HepG2 (cell line): ENCODE results near the gene LRP2. TPM values are rescaled to one million over a fixed set of nuclear protein-coding genes. Genes with fewer than 3 reads are reported as not detected.

Source experiments
- ATAC-seq: fragments of 200-7000 bp; cut with Tn5 transposase; 3 replicates; pipeline ENCODE4 v1.9.1; 2020; ENCODE audit warnings: mild to moderate bottlenecking, moderate library complexity
- BruUV-seq: library from RNA; stranded (reverse); fragments of 400-500 nt; replicated peaks from 2 replicates; lab custom pipeline; 2021; lab: Mats Ljungman, UMichigan
- CTCF ChIA-PET: fragments of 300-600 bp; formaldehyde crosslinking; extraction: SDS; loops from one replicate; lab custom pipeline; 2021; ENCODE audit warnings: low total read pairs, inconsistent platforms, low intra/inter-chr PET ratio; lab: Yijun Ruan, JAX
- POLR2A ChIA-PET: fragments of 350-600 bp; sonication (Branson Sonifier 250); formaldehyde crosslinking; loops from one replicate; lab custom pipeline; 2020; ENCODE audit warnings: antibody characterized with exemption, inconsistent platforms; lab: Yijun Ruan, JAX
- DNase-seq: peaks from one replicate; pipeline ENCODE4 v3.0.0-alpha.2; 2015; ENCODE audit warnings: low spot score
- FAIRE-seq: peaks from 3 replicates; lab custom pipeline; 2011; peaks lifted over from hg19 to GRCh38; lab: Jason Lieb, UNC
- H2AFZ ChIP-seq: one replicate; pipeline ENCODE4 v1.6.1; 2011; ENCODE audit warnings: low read length, inconsistent platforms
- H3K27ac ChIP-seq: fragments of 300-600 bp; 3 replicates; pipeline ENCODE4 v1.8.0; 2011; ENCODE audit warnings: mixed run types, mild to moderate bottlenecking, mixed read lengths, low read length, inconsistent platforms; ENCODE audit not compliant: insufficient read depth; ENCODE audit errors: extremely low read length
- H3K27me3 ChIP-seq, 2 experiments: fragments of 200-600 bp in 1 of 2; 2 replicates in 1 of 2; 3 replicates in 1 of 2; pipeline versions ENCODE4 v1.6.0 to v1.8.0; 2011; ENCODE audit warnings: low read length in 2 of 2, mild to moderate bottlenecking in 2 of 2, moderate library complexity in 2 of 2, inconsistent platforms in 1 of 2; ENCODE audit not compliant: insufficient read depth in 2 of 2, control insufficient read depth in 1 of 2
- H3K36me3 ChIP-seq, 2 experiments: fragments of 200-600 bp in 1 of 2; replicated peaks in 1 of 2; 2 replicates in 1 of 2; 3 replicates in 1 of 2; pipeline versions ENCODE4 v1.5.1 to v1.8.0; 2011; ENCODE audit warnings: low read length in 2 of 2, inconsistent platforms in 1 of 2; ENCODE audit not compliant: insufficient read depth in 2 of 2, control insufficient read depth in 1 of 2
- H3K4me1 ChIP-seq: 2 replicates; pipeline ENCODE4 v1.5.1; 2012; ENCODE audit warnings: low read length, inconsistent platforms; ENCODE audit not compliant: insufficient read depth
- H3K4me2 ChIP-seq: 2 replicates; pipeline ENCODE4 v1.6.0; 2011; ENCODE audit warnings: low read depth, low read length, inconsistent platforms
- H3K4me3 ChIP-seq, 3 experiments: fragments of 200-600 bp in 1 of 3; sonication (generic), shearing (Covaris generic) in 1 of 3; replicated peaks in 1 of 3; 2 replicates each; pipeline ENCODE4 v1.5.1; 2011 to 2016; ENCODE audit warnings: low read length in 3 of 3, inconsistent platforms in 2 of 3, low read depth in 2 of 3, mild to moderate bottlenecking in 2 of 3, control low read depth in 1 of 3, mixed read lengths in 1 of 3; ENCODE audit not compliant: insufficient read depth in 1 of 3
- H3K79me2 ChIP-seq: one replicate; pipeline ENCODE4 v1.6.1; 2011; ENCODE audit warnings: low read length, inconsistent platforms; ENCODE audit not compliant: insufficient read depth
- H3K9ac ChIP-seq: 2 replicates; pipeline ENCODE4 v1.6.0; 2011; ENCODE audit warnings: mild to moderate bottlenecking, low read depth, low read length, inconsistent platforms; ENCODE audit not compliant: insufficient read depth
- H3K9me3 ChIP-seq: 2 replicates; pipeline ENCODE4 v1.5.1; 2012; ENCODE audit warnings: mild to moderate bottlenecking, low read length
- H4K20me1 ChIP-seq: 2 replicates; pipeline ENCODE4 v1.6.0; 2011; ENCODE audit warnings: inconsistent platforms, mild to moderate bottlenecking, low read length, moderate library complexity; ENCODE audit not compliant: insufficient read depth
- ATM ChIP-seq: fragments of 450-650 bp; IDR thresholded peaks from 2 replicates; pipeline ENCODE4 v1.7.1; 2017; ENCODE audit warnings: mild to moderate bottlenecking, borderline replicate concordance
- EEA1 ChIP-seq: sonication (generic); formaldehyde crosslinking; IDR thresholded peaks from 2 replicates; pipeline ENCODE4 v1.5.1; 2020; ENCODE audit warnings: mild to moderate bottlenecking, missing genetic modification reagents, borderline replicate concordance
- MED8 ChIP-seq: sonication (generic); formaldehyde crosslinking; IDR thresholded peaks from 2 replicates; pipeline ENCODE4 v1.8.1; 2023; ENCODE audit warnings: mild to moderate bottlenecking, missing genetic modification reagents; ENCODE audit not compliant: insufficient replicate concordance
- ZNF160 ChIP-seq: sonication (generic); formaldehyde crosslinking; IDR thresholded peaks from 2 replicates; pipeline ENCODE4 v1.8.0; 2022; ENCODE audit warnings: mild to moderate bottlenecking, inconsistent platforms, missing genetic modification reagents
- ZNF572 ChIP-seq: sonication (generic); formaldehyde crosslinking; IDR thresholded peaks from 2 replicates; pipeline ENCODE4 v1.5.1; 2020; ENCODE audit warnings: mild to moderate bottlenecking, missing genetic modification reagents
- WGBS: methylation state at CpG from one replicate; pipeline ENCODE4 v1.1.6; 2017; ENCODE audit warnings: low lambda C conversion rate; 5-methylcytosine and 5-hydroxymethylcytosine counted together
- in situ Hi-C: cut with HindIII; loops from 2 replicates; pipeline ENCODE4 v1.10.0; 2017; ENCODE audit warnings: low pct_unique_long_range_greater_than_20kb; ENCODE audit not compliant: extremely low pct_ligation_motif_present
- intact Hi-C: fragments of 100-400 bp; cut with micrococcal nuclease; formaldehyde crosslinking; loops from one replicate; pipeline ENCODE4 v1.10.0; 2022; ENCODE audit not compliant: unreplicated experiment
- polyA plus RNA-seq, 8 experiments: library from polyadenylated mRNA; depleted of rRNA in 3 of 8; stranded (reverse) in 7 of 8; unstranded in 1 of 8; fragments of >200 nt; fragmentation: Illumina TruSeq in 4 of 8; extraction: Trizol in 4 of 8; gene quantifications; 2 replicates each; pipeline versions ENCODE4 v1.2.1 to v1.2.3, GENCODE V29; 2011 to 2016; ENCODE audit warnings: low read depth in 4 of 8, missing spikeins in 1 of 8, mixed read lengths in 1 of 8; ENCODE audit not compliant: insufficient read depth in 1 of 8
- total RNA-seq, 5 experiments: library from RNA; depleted of rRNA; stranded (reverse); fragments of >200 nt; fragmentation: Illumina TruSeq; extraction: Trizol; gene quantifications; 2 replicates each; pipeline ENCODE4 v1.2.3, GENCODE V29; 2016; ENCODE audit warnings: low read depth in 1 of 5
- TF ChIP-seq, protein P1 (sequence below): sonication (generic); formaldehyde crosslinking; conservative IDR thresholded peaks from 2 replicates; pipeline ENCODE4 v1.4.0; 2020; ENCODE audit warnings: mild to moderate bottlenecking, missing genetic modification reagents, moderate library complexity

The LRP2 gene
- total and polyA plus RNA-seq, 2 of the 13 experiments (the other 11 are each of a cell fraction or from before 2014, with no cell fraction given), result 0.03 to 0.15 TPM

DNA sequence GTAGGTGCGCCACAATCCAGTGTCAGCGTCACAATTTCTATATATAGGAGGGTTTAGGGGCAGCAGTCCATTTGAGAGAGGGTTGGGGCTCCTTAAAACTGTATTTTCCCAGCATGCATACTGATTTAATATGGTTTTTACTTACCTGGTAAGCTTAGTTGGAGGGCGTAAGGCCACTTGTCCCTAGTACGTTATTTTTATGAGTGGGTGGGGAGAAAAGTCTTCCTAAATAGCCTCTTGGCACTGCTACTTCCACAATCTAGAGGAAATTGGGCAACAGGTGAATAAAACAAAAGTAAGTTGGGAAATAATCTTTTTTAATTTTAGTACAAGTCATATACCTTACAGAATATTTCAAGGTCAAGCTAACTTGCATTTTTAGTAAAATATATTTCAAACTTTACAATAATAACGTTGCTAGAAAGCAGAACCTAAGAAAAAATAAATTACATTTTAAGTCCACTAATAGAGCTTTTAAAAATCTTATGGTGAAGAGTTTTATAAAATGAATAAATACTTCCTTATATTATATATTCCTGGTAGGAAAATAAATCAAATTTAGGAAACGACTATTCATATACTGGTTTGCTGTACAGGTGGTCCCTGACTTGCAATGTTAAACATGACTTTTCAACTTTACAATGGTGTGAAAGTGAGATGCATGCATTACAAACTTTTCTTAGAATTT lies 272.1 kb downstream of the LRP2 start (continued):
- TF ChIP-seq, protein P1, sequence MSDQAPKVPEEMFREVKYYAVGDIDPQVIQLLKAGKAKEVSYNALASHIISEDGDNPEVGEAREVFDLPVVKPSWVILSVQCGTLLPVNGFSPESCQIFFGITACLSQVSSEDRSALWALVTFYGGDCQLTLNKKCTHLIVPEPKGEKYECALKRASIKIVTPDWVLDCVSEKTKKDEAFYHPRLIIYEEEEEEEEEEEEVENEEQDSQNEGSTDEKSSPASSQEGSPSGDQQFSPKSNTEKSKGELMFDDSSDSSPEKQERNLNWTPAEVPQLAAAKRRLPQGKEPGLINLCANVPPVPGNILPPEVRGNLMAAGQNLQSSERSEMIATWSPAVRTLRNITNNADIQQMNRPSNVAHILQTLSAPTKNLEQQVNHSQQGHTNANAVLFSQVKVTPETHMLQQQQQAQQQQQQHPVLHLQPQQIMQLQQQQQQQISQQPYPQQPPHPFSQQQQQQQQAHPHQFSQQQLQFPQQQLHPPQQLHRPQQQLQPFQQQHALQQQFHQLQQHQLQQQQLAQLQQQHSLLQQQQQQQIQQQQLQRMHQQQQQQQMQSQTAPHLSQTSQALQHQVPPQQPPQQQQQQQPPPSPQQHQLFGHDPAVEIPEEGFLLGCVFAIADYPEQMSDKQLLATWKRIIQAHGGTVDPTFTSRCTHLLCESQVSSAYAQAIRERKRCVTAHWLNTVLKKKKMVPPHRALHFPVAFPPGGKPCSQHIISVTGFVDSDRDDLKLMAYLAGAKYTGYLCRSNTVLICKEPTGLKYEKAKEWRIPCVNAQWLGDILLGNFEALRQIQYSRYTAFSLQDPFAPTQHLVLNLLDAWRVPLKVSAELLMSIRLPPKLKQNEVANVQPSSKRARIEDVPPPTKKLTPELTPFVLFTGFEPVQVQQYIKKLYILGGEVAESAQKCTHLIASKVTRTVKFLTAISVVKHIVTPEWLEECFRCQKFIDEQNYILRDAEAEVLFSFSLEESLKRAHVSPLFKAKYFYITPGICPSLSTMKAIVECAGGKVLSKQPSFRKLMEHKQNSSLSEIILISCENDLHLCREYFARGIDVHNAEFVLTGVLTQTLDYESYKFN (CRISPR knock-in tag), result no peak
- TF ChIP-seq ZNF160 (CRISPR knock-in tag), result no peak
- no peak for TF ChIP-seq MED8 (CRISPR knock-in tag)
- TF ChIP-seq ATM, result no peak

GRCh38 chr2:169089182-169089581 lies 273.2 kb downstream of the LRP2 start:
- Histone ChIP-seq H3K9ac (no peak overlapping the region), H3K4me2 (no peak overlapping the region), H3K4me1 (no peaks in the 10 kb centered on the region), H3K27ac (no peak overlapping the region), H3K9me3 (no peaks in the 10 kb centered on the region), H3K4me3 (no peak overlapping the region), H3K36me3 (no peaks in the 10 kb centered on the region), H2AFZ (no peak overlapping the region), H4K20me1 (no peaks in the 10 kb centered on the region), H3K27me3 (0 out of 5 replicates have a peak, but pooled peaks cover 0 to 6% of the 10 kb centered on the region in 2 experiments), H3K79me2 (no peaks in the 10 kb centered on the region)
- no TSS peak for BruUV-seq
- ATAC-seq (no peak), FAIRE-seq (no peak), DNase-seq (no peak)
- POLR2A ChIA-PET, result no interaction called here
- 24% methylated on average over 2 of the region's 2 CpGs for WGBS
- TF ChIP-seq EEA1 (CRISPR knock-in tag) (no peak), ZNF572 (CRISPR knock-in tag) (no peak)
- intact Hi-C loops, result no loop called here
- in situ Hi-C loops, result no loop called here
- CTCF ChIA-PET, result no interaction called here
